NCI-H1417 treated with DMSO at 0.1 percent for 48 hours (cell line): Measurements from ENCODE around the gene SEMA4C.

Experiments
- DNase-seq: peaks from one replicate; lab custom pipeline; 2025; lab: John Stamatoyannopoulos, UW

SEMA4C gene

GRCh38 chr2:96842600-96842999 lies 27.3 kb downstream of the SEMA4C start:
- DNase-seq: no peak

- DNase-seq: no peak
Measured at GRCh38 chr2:96841701-96842495, 28.0 kb downstream of the SEMA4C start.

GRCh38 chr2:96839875-96840850 lies 29.7 kb downstream of the SEMA4C start:
- DNase-seq: no peak

GRCh38 chr2:96839293-96839874 lies 30.5 kb downstream of the SEMA4C start:
- no peak for DNase-seq

GRCh38 chr2:96838345-96839292 lies 31.3 kb downstream of the SEMA4C start:
- DNase-seq: no peak

- no peak for DNase-seq
Measured at GRCh38 chr2:96837575-96837974, 32.3 kb downstream of the SEMA4C start.

- DNase-seq: no peak
Measured at GRCh38 chr2:96835830-96836229, 34.0 kb downstream of the SEMA4C start.

GRCh38 chr2:96832754-96833507 lies 36.9 kb downstream of the SEMA4C start:
- peak; percentile 78 for DNase-seq

- no peak for DNase-seq
Measured at GRCh38 chr2:96832408-96832753, 37.5 kb downstream of the SEMA4C start.

GRCh38 chr2:96831679-96832078 lies 38.2 kb downstream of the SEMA4C start:
- DNase-seq: no peak

- DNase-seq: no peak
Measured at GRCh38 chr2:96830044-96830562, 39.8 kb downstream of the SEMA4C start.

GRCh38 chr2:96828874-96829273 lies 41.0 kb downstream of the SEMA4C start:
- no peak for DNase-seq

GRCh38 chr2:96828436-96828835 lies 41.4 kb downstream of the SEMA4C start:
- no peak for DNase-seq

- no peak for DNase-seq
Measured at GRCh38 chr2:96826546-96827278, 43.2 kb downstream of the SEMA4C start.

GRCh38 chr2:96825057-96825456 lies 44.8 kb downstream of the SEMA4C start:
- no peak for DNase-seq

- DNase-seq: no peak
Measured at GRCh38 chr2:96824079-96824870, 45.6 kb downstream of the SEMA4C start.

- DNase-seq: no peak
Measured at GRCh38 chr2:96823198-96823597, 46.7 kb downstream of the SEMA4C start.

GRCh38 chr2:96822786-96823185 lies 47.1 kb downstream of the SEMA4C start:
- DNase-seq: no peak

GRCh38 chr2:96821113-96821675 lies 48.7 kb downstream of the SEMA4C start:
- DNase-seq: no peak
